Small intestine (tissue), 7 donors: ENCODE measurements around the gene OR10H1. TPM values are rescaled to one million over a fixed set of nuclear protein-coding genes. Genes with fewer than 3 reads are reported as not detected.
"Not testable (repeated sequence)": the region's sequence is repeated elsewhere in the genome, so short reads cannot be mapped to it uniquely, and the experiment has no call there.

Experiments
- DNase-seq, 2 donors: peaks; one replicate each; pipeline versions ENCODE4 v3.0.0 to v3.0.0-alpha.2; 2013
- FAIRE-seq: peaks from 2 replicates; lab custom pipeline; 2012; peaks lifted over from hg19 to GRCh38; lab: Jason Lieb, UNC
- H3K27ac ChIP-seq, 3 donors: one replicate each; pipeline ENCODE4 v1.5.1; 2013; ENCODE audit warnings: low read length in 2 of 3, mild to moderate bottlenecking in 2 of 3, control low read depth in 1 of 3, inconsistent platforms in 1 of 3, low read depth in 1 of 3, moderate library complexity in 1 of 3
- H3K27me3 ChIP-seq, 3 donors: one replicate each; pipeline ENCODE4 v1.6.1; 2013; ENCODE audit warnings: low read length in 3 of 3, inconsistent platforms in 1 of 3; ENCODE audit not compliant: control insufficient read depth in 3 of 3, insufficient read depth in 3 of 3
- H3K36me3 ChIP-seq, 3 donors: one replicate each; pipeline ENCODE4 v1.6.1; 2013; ENCODE audit warnings: low read length in 3 of 3, inconsistent platforms in 1 of 3, low read depth in 1 of 3, mild to moderate bottlenecking in 1 of 3, moderate library complexity in 1 of 3; ENCODE audit not compliant: control insufficient read depth in 3 of 3, insufficient read depth in 2 of 3
- H3K4me1 ChIP-seq, 3 donors: one replicate each; pipeline ENCODE4 v1.6.1; 2013; ENCODE audit warnings: low read length in 2 of 3, inconsistent platforms in 1 of 3, low read depth in 1 of 3, mild to moderate bottlenecking in 1 of 3, moderate library complexity in 1 of 3; ENCODE audit not compliant: control insufficient read depth in 3 of 3, insufficient read depth in 2 of 3
- H3K4me3 ChIP-seq, 3 donors: one replicate each; pipeline ENCODE4 v1.5.1; 2013; ENCODE audit warnings: low read length in 3 of 3, control low read depth in 1 of 3, inconsistent platforms in 1 of 3, low read depth in 1 of 3, mild to moderate bottlenecking in 1 of 3, moderate library complexity in 1 of 3
- H3K9me3 ChIP-seq, 2 donors: one replicate each; pipeline ENCODE4 v1.6.1; 2013; ENCODE audit warnings: low read depth in 1 of 2, low read length in 1 of 2; ENCODE audit not compliant: control insufficient read depth in 2 of 2, insufficient read depth in 1 of 2
- WGBS, 3 donors: extraction: QIAGEN DNeasy Blood & Tissue Kit; methylation state at CpG; one replicate each; pipeline ENCODE4 v1.1.7; 2013; 5-methylcytosine and 5-hydroxymethylcytosine counted together
- polyA plus RNA-seq, 4 donors: library from polyadenylated mRNA; stranded (reverse) in 3 of 4; unstranded in 1 of 4; fragments of 200-250 nt in 3 of 4; fragments of 120-200 nt in 1 of 4; gene quantifications; one replicate each; pipeline versions ENCODE4 v1.2.1 to v1.2.3, GENCODE V29; 2013
- donor health status: healthy with polysubstance abuse.
- donor health status: control.
- donor health status: control.
- donor health status: Bipolar disorder and iron deficiency.
- donor health status: healthy.

Gene OR10H1
- polyA plus RNA-seq, 4 donors, result not detected

DNA sequence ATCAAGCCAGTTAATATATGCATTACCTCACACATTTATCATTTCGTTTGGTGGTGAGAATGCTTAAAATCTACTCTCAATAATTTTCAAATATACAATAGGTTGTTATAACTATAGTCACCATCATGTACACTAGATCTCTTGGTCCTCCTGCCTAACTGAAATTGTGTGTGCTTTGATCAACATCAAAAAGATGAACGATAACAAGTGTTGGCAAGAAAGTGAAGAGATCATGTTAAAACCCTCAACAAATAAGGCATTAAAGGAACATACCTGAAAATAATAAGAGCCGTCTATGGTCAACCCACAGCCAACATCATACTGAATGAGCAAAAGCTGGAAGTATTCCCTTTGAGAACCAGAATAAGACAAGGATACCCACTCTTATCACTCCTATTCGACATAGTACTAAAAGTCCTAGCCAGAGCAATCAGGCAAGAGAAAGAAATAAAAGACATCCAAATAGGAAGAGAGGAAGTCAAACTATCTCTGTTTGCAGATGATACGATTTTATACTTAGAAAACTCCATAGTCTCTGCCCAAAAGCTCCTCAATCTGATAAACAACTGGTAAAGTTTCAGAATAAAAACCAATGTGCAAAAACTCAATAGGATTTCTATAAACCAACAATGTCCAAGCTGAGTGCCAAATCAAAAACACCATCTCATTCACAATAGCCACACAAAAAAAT is 27.9 kb upstream of the OR10H1 start:
- no peak overlapping the region for H3K27ac ChIP-seq
- DNase-seq (no peak), FAIRE-seq (no peak)
- no peaks in the 10 kb centered on the region for H3K36me3 ChIP-seq
- H3K27me3 ChIP-seq, result peaks cover 0 to 2% (median 0%) of the 10 kb centered on the region in 3 donors
- WGBS, 3 donors, result 24 to 53% (median 30%) methylated on average over 5 of the region's 5 CpGs
- H3K9me3 ChIP-seq, result no peaks in the 10 kb centered on the region
- H3K4me3 ChIP-seq, result no peak overlapping the region
- H3K4me1 ChIP-seq, result no peaks in the 10 kb centered on the region

DNA sequence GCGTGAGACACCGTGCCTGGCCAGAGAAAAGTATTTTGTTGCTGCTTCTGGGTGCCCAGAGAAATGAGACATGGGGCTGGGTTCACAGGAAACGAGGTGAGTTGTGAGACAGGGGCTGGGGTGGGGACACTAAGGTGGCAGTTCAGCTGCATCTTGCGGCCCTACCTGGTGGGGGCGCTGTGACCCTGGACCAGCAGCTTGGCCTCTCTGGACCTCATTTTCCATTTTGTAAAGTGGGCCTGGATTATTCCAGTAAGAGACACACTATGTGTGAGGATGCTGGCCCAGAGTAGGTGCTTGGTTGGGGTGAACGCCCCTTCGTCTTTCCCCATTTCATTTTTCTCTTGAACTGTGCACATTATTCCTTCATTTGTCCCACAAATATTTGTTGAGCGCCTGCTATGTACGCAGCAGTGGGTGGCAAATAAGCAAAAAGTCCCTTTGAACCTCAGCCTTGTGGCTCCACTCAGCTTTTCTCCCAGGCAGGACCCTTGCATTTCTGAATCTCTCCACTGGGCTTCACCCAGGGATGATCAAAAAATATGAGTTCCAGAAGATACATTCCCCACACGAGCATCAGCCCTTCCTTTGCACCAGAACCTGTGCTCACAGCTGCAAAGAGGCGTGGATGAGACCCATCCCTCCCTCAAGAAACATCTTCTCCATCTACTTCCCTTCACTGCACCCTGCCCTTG is 26.6 kb upstream of the OR10H1 start:
- H3K4me3 ChIP-seq, result no peak overlapping the region
- DNase-seq (no peak), FAIRE-seq (no peak)
- peaks cover 0 to 2% (median 0%) of the 10 kb centered on the region in 3 donors for H3K27me3 ChIP-seq
- no peak overlapping the region for H3K27ac ChIP-seq
- H3K9me3 ChIP-seq, result no peaks in the 10 kb centered on the region
- H3K36me3 ChIP-seq, result no peaks in the 10 kb centered on the region
- WGBS, 3 donors, result 59 to 65% (median 64%) methylated on average over 11 of the region's 11 CpGs
- H3K4me1 ChIP-seq, result no peaks in the 10 kb centered on the region

DNA sequence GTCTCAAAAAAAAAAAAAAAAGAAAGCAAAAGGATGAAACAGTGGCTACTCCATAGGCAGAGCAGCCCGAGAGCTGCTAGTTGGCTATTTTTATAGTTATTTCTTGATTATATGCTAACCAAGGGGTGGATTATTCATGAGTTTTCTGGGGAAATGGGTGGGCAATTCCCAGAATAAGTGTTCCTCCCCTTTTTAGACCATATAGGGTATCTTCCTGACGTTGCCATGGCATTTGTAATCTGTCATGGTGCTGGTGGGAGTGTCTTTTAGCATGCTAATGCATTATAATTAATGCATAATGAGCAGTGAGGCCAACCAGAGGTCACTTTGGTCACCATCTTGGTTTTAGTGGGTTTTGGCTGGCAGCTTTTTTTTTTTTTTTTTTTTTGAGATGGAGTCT is 25.4 kb upstream of the OR10H1 start:
- H3K36me3 ChIP-seq, result no peaks in the 10 kb centered on the region
- no peaks in the 10 kb centered on the region for H3K9me3 ChIP-seq
- H3K4me3 ChIP-seq, result no peak overlapping the region
- peaks cover 0 to 2% (median 0%) of the 10 kb centered on the region in 3 donors for H3K4me1 ChIP-seq
- H3K27ac ChIP-seq, result no peak overlapping the region
- DNase-seq (no peak), FAIRE-seq (no peak)
- H3K27me3 ChIP-seq, result peaks cover 0 to 2% (median 0%) of the 10 kb centered on the region in 3 donors
- WGBS, 3 donors, result 66 to 78% (median 67%) methylated on average over 2 of the region's 2 CpGs

DNA sequence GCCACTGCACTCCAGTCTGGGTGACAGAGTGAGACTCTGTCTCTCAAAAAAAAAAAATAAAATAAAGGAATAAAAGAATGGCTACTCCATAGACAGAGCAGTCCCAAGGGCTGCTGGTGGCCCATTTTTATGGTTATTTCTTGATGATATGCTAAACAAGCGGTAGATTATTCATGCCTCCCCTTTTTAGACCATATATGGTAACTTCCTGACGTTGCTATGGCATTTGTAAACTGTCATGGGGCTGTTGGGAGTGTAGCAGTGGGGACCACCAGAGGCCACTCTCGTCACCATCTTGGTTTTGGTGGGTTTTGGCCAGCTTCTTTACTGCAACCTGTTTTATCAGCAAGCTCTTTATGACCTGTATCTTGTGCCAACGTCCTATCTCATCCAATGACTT is 24.4 kb upstream of the OR10H1 start:
- H3K9me3 ChIP-seq, FAIRE-seq, H3K27me3 ChIP-seq, H3K27ac ChIP-seq, DNase-seq, H3K4me3 ChIP-seq, H3K4me1 ChIP-seq, H3K36me3 ChIP-seq: not testable (repeated sequence)
- 47 to 60% (median 54%) methylated on average over 4 of the region's 4 CpGs for WGBS, 3 donors

DNA sequence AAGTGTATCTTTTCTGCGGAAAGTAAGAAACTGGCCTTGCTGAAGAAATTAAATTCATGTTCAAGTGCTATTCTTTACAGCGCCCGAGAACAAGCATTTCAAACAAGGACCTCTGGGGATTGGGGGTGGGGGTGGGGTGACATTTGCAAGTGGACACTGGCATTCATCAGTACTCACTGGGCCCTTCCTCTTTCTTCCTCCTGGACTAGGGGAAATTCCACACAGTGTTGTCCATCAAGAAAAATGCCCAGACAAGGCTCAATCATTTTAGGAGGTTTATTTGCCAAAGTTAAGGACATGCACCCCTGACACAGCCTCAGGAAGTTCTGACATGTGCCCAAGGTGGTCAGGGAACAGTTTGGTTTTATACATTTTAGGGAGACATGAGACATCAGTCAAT is 22.9 kb upstream of the OR10H1 start:
- FAIRE-seq, result no peak
- no peak overlapping the region for H3K27ac ChIP-seq
- DNase-seq, result no peak

DNA sequence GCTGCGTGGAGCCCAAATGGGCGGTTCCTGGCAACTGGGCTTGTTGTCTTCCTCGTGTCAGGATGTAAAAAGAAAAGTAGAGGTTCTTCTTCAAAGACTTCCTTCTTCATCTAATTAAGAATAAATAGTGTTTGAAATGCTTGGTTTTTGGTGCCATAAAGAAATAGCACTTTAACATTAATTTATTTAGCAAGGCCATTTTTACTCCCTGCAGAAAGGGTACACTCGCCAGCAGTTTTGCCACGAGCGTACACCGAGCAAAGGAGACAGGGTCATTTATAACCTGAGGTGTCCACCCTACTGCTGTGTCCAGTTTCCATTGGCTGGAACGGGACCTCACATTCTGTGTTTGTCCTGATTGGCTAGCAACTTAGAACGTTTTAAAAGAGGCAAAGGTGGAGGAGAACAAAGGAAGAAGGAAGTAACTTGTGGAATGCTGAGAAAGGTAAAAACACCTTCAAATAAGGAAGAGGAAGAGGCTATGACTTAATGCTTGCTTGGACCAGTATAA is 21.8 kb upstream of the OR10H1 start:
- Histone ChIP-seq H3K9me3 (no peaks in the 10 kb centered on the region), H3K27ac (peak overlapping the region; percentile 97 to 100 (median 99)), H3K36me3 (no peaks in the 10 kb centered on the region), H3K27me3 (peaks cover 0 to 2% (median 0%) of the 10 kb centered on the region in 3 donors), H3K4me1 (peaks cover 0 to 4% (median 0%) of the 10 kb centered on the region in 3 donors), H3K4me3 (peak overlapping the region; percentile 20 to 91 (median 60))
- peak in 1 of 2 donors; percentile 91 for DNase-seq
- WGBS, 3 donors, result 0% methylated on average over 9 of the region's 9 CpGs
- no peak for FAIRE-seq

More for the DNA sequence above, 22.9 kb upstream of the OR10H1 start:
- 93 to 98% (median 96%) methylated on average over 3 of the region's 3 CpGs for WGBS, 3 donors
- Histone ChIP-seq H3K36me3 (no peaks in the 10 kb centered on the region), H3K4me3 (no peak overlapping the region), H3K4me1 (peaks cover 0 to 4% (median 0%) of the 10 kb centered on the region in 3 donors), H3K27me3 (peaks cover 0 to 2% (median 0%) of the 10 kb centered on the region in 3 donors), H3K9me3 (no peaks in the 10 kb centered on the region)

DNA sequence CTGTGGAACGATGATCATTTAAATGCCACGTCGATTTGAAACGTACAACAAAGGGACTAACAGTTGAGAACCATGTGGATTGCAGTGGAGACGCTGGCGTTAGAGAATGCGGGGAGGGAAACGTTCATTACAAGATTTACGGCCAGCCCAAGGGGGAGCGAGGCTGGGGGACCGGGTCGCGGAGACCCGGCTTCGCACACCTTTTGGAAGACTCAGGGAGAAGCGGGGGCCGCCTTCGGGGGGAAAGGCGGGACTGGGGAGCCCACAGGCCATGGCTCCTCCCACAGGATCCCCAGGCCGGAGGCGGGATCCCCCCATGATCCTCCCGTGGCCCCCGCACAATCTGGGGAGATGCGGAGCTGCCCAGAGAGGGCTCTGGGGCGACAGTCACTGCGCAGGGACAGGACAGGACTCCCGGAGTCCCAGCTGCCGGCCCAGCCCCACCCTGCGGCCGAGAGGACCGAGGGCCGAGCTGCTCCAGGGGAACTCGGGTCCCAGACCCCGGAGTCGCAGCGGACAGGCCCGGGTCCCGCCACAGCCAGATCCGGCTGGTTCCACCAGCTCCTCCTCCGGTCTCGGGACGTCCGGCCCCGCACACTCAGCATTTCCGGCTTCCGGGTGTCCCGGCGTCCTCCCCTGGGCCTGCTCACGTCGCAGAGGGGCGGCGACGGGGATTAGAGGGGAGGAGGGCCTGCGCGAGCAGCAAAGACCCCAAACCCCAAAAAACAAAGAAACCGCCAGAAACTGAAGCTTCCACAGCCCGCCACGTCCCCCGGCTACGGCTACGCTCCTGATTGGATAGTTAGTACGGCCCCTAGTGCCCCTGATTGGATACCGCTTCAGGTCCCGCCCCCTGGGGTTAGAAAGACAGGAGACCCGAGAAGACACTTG is 21.1 kb upstream of the OR10H1 start:
- Histone ChIP-seq H3K4me1 (peaks cover 0 to 4% (median 0%) of the 10 kb centered on the region in 3 donors), H3K27ac (peak overlapping the region; percentile 97 to 100 (median 99)), H3K4me3 (peak overlapping the region; percentile 60 to 91 (median 86)), H3K27me3 (no peaks in the 10 kb centered on the region), H3K9me3 (no peaks in the 10 kb centered on the region), H3K36me3 (no peaks in the 10 kb centered on the region)
- FAIRE-seq (no peak), DNase-seq (peak; percentile 97 to 99)
- 0 to 1% (median 0%) methylated on average over 52 to 65 of the region's 65 CpGs for WGBS, 3 donors
